ENCODE data around the gene ZNF764.

DNA sequence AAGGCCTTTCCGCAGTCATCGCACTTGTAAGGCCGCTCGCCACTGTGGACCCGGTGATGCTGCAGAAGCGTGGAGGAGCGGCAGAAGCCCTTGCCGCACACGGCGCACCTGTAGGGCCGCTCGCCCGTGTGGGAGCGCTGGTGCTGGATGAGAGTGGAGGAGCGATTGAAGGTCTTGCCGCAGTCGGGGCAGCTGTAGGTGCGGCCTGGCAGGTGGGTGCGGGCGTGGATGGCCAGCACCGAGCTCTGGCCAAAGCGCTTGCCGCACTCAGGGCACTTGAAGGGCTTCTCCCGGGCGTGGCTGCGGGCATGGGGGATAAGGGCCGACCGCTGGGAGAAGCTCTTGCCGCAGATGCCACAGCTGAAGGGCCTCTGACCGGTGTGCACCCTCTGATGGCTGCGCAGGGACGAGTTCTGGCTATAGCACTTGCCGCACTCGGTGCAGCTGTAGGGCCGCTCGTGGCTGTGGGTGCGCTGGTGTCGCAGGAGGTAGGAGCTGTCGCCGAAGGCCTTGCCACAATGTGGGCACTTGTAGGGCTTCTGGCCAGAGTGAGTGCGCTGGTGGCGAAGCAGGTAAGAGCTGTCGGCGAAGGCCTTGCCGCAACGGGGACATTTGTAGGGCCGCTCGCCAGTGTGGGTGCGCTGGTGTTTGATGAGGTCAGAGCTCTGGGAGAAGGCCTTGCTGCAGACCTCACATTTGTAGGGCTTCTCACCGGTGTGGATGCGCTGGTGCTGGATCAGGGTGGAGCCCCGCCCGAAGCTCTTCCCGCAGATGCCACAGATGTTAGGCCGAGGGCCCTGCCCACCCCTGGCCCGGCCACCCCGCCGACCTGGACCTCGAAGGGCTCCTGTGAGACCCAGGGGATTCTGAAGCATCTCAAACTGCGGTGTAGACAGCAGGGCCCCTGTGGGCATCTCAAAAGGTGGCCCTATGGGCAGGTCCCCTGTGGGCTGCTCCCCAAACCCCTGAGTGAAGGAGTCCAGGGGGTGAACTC is 33.3 kb downstream of the ZNF764 start:
- TF ChIP-seq CTCF (IDR thresholded peaks at IDR 0.05) (no peak), POLR2A (IDR thresholded peaks at IDR 0.05) (no peak)

All from adrenal gland (tissue), 5 donors.